NCI-H82 treated with DMSO at 0.1 percent for 48 hours (cell line): ENCODE measurements around the gene RHCE.
"Not testable (repeated sequence)": the region's sequence is repeated elsewhere in the genome, so short reads cannot be mapped to it uniquely, and the experiment has no call there.

ENCODE experiments used
- DNase-seq: peaks from one replicate; lab custom pipeline; 2025; ENCODE audit not compliant: unreplicated experiment; lab: John Stamatoyannopoulos, UW

Gene RHCE

GRCh38 chr1:25402947-25403803 is 17.4 kb downstream of the RHCE start:
- DNase-seq: not testable (repeated sequence)

- DNase-seq: not testable (repeated sequence)
Observed at GRCh38 chr1:25398079-25398478, 22.5 kb downstream of the RHCE start.

GRCh38 chr1:25397549-25397948 is 23.1 kb downstream of the RHCE start:
- DNase-seq: not testable (repeated sequence)

- no peak for DNase-seq
Observed at GRCh38 chr1:25392841-25393240, 27.8 kb downstream of the RHCE start.

- not testable (repeated sequence) for DNase-seq
Observed at GRCh38 chr1:25389721-25390120, 30.9 kb downstream of the RHCE start.

- not testable (repeated sequence) for DNase-seq
Observed at GRCh38 chr1:25388691-25389090, 31.9 kb downstream of the RHCE start.

- not testable (repeated sequence) for DNase-seq
Observed at GRCh38 chr1:25387096-25387495, 33.5 kb downstream of the RHCE start.

GRCh38 chr1:25383875-25384274 is 36.8 kb downstream of the RHCE start:
- DNase-seq: not testable (repeated sequence)

GRCh38 chr1:25383090-25383489 is 37.5 kb downstream of the RHCE start:
- not testable (repeated sequence) for DNase-seq

- DNase-seq: not testable (repeated sequence)
Observed at GRCh38 chr1:25382543-25382942, 38.1 kb downstream of the RHCE start.

GRCh38 chr1:25378367-25378766 is 42.3 kb downstream of the RHCE start:
- not testable (repeated sequence) for DNase-seq

GRCh38 chr1:25371757-25372156 is 48.9 kb downstream of the RHCE start:
- not testable (repeated sequence) for DNase-seq

- DNase-seq: not testable (repeated sequence)
Observed at GRCh38 chr1:25369691-25370271, 50.8 kb downstream of the RHCE start.

GRCh38 chr1:25369241-25369640 is 51.4 kb downstream of the RHCE start:
- no peak for DNase-seq

- not testable (repeated sequence) for DNase-seq
Observed at GRCh38 chr1:25362634-25363559, 57.7 kb downstream of the RHCE start.

GRCh38 chr1:25361901-25362300 is 58.7 kb downstream of the RHCE start:
- DNase-seq: no peak

- no peak for DNase-seq
Observed at GRCh38 chr1:25360596-25361581, 59.7 kb downstream of the RHCE start.

GRCh38 chr1:25356848-25357247 is 63.8 kb downstream of the RHCE start:
- no peak for DNase-seq

GRCh38 chr1:25356441-25356840 is 64.2 kb downstream of the RHCE start:
- DNase-seq: no peak

- DNase-seq: no peak
Observed at GRCh38 chr1:25355841-25356395, 64.7 kb downstream of the RHCE start.
